Measurements from ENCODE around the gene GALNT6.

Gene GALNT6, protein sequence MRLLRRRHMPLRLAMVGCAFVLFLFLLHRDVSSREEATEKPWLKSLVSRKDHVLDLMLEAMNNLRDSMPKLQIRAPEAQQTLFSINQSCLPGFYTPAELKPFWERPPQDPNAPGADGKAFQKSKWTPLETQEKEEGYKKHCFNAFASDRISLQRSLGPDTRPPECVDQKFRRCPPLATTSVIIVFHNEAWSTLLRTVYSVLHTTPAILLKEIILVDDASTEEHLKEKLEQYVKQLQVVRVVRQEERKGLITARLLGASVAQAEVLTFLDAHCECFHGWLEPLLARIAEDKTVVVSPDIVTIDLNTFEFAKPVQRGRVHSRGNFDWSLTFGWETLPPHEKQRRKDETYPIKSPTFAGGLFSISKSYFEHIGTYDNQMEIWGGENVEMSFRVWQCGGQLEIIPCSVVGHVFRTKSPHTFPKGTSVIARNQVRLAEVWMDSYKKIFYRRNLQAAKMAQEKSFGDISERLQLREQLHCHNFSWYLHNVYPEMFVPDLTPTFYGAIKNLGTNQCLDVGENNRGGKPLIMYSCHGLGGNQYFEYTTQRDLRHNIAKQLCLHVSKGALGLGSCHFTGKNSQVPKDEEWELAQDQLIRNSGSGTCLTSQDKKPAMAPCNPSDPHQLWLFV

DNA sequence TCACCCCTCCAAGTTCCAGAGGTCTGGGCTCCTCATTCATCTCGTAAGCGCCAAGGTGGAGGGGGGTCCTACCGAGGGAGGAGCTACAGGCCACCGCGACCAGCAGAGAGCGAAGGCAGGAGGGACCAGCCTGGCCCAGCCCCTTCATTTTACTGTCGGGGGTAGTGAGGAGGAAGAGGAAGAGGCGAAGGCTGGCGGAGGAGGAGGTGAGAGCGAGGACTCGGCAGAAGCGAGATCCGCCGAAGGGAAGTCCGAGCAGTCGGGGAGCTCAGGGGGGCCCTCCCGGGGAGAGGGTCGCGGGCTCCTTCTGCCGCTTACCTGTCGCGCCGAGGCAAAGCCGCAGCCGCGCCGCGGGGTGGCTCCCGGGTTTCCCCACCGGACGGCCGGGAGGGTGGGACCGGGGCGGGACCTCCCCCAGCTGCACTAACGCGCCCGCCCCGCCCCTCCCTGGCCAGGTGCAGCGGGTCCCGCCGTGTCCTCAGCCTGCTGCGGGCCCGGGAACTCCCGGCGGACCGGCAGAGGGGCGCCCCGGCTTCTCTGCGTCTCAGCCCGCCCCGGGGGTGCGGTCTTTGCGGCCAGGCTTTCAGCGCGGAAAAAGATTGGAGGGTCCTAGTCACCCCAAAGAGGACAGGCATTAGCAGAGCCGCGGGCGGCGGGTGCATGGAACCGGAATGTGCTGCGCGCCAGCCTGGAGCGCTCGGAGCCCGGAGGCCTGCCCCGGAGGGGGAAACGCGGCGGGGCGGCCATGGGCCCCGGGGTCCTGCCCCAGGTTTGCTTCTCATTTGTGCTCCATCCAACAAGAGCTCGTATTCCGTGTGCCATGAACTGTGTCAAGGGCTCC is at the start of gene GALNT6:
Gene GALNT6 (minus strand): TSS at position 124 of the 841 bp plus-strand sequence. CDS start 11,625 bp downstream, outside the sequence.
- peak; percentile 79 for DNase-seq

DNA sequence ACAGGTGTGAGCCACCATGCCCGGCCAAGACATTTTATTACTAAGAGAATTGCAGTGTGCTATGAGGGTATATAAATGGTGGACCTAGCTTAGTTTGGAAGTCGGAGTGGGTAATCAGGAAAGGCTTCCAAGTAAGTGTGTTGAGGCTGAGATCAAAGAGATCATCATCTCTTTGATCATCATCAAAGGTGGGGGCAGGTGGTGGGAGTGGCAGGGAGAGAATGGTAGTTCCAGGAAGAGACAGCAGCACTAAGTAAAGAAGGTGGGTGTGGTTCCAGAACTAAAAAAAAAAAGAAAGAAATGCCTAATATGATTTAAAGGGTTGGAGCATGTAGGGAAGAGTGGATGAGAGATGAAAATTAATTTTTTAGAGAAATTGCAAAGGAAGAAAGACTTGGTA is 48.1 kb upstream of the GALNT6 start:
- DNase-seq = no peak

DNA sequence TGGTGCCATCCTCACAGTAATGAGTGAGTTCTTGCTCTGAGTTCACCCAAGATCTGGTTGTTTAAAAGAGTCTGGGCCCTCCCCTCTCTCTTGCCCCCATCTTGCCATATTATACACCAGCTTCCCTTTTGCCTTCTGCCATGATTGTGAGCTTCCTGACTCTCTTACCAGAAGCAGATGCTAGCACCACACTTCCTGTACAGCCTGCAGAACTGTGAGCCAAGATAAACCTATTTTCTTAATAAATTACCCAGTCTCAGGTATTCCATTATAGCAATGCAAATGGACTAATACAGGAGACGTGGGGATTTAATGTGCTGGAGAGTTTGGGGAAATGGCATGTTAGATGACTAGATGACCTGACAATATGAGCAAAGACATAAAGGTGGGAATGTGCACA is 46.2 kb upstream of the GALNT6 start:
- DNase-seq = no peak

DNA sequence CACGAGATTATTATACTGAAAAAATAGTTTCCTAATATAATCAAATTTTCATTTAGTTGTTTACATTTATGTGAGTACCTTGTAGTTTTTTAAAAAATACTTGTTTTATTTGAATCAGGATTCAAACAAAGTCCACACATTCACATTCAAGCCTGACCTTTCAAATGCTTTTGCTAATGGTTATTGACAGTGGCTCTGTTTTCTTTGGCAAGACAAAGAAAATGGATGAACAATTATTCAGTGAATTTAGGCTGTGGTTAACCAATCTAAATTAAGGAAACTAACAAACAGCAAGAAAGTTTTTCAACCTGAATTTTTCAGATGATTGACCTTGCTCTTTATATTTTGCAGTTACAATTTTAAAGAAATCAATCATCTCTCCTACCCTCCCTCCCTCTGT is 43.1 kb upstream of the GALNT6 start:
- no peak for DNase-seq

DNA sequence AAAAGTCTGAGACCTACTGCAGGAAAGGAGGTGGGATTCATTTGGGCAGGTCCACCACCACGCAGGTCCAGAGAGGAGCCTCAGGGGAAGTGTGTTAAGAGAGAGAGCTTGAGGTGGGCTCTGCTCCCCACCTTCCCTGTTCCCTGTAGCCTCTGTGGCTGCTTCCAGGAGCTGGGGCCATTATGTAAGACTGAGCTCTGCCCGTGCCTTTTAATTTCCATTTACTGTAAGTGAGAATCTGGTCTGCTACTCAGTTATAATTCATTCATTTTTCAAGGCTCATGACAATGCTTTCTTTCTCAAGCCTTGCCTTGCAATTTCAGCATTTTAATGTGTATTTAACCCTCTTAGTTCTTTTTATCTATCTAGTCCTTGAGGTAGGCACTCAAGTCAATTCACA is 41.7 kb upstream of the GALNT6 start:
- DNase-seq = no peak

DNA sequence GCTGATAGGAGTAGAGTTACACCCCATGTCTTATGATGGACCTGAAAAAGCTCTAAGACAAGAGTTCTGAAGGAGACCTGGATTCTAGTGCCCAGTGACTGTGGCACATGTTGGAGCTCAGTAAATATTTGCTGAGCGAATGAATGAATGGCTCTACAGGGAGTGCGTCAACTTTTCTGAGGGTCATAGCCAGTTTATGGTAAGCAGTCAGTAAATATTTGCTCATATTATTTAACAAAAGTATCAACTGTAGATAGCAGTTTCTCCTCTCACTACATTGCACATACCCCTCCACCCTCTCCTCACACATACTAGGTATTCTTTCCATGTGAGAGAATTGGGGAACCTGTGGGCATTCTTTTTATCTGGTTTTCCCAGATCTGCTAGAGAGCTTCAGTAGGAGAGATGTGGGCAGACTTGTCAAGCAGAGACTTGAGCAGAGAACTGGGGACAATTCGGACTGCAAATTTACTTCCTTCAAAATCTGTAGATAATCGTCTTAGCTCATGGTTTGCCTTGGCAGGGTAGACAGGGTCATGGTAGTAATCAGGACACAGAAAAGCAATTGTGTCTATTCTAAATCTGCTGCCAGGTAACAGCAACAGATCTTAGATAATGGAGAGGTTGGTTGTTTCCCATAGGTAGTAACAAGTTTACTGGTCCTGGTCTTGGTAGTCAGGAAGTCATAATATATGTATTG is 39.1 kb upstream of the GALNT6 start:
- no peak for DNase-seq

DNA sequence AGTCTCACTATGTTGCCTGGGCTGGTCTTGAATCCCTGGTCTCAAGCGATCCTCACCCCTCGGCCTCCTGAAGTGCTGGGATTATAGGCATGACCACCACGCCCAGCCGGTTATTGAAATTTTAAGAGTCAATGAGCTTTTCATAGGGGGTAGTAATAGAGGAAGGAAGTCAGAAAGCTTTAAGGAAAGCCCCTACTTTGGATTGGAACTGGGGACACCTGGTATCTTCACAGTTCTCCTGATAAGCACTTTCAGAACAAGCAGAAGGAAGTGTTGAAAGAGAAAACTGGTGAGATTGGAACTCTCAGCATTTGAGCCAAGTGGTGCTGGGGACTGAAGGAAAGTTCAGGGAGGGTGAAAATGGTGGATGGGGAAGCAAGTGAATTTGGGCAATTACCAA is 38.5 kb upstream of the GALNT6 start:
- no peak for DNase-seq

DNA sequence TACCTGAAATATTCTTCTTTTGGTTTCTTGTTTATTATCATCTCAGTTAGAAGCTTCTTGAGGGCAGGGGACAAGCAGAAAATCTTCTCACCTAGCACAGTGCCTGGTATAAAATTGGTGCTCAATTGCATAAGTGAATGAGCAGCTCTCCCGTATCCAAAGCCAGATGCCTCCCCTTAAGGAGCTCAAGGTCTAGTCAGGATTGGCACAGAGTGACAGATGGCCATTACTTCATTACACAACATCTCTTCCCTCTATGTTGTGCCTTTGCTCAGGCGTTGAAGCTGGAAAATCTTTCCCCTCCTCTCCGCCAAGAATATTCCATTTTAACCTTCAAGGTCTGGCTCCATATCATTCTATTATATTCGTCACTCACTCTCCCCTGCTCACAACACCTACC is 37.0 kb upstream of the GALNT6 start:
- no peak for DNase-seq

DNA sequence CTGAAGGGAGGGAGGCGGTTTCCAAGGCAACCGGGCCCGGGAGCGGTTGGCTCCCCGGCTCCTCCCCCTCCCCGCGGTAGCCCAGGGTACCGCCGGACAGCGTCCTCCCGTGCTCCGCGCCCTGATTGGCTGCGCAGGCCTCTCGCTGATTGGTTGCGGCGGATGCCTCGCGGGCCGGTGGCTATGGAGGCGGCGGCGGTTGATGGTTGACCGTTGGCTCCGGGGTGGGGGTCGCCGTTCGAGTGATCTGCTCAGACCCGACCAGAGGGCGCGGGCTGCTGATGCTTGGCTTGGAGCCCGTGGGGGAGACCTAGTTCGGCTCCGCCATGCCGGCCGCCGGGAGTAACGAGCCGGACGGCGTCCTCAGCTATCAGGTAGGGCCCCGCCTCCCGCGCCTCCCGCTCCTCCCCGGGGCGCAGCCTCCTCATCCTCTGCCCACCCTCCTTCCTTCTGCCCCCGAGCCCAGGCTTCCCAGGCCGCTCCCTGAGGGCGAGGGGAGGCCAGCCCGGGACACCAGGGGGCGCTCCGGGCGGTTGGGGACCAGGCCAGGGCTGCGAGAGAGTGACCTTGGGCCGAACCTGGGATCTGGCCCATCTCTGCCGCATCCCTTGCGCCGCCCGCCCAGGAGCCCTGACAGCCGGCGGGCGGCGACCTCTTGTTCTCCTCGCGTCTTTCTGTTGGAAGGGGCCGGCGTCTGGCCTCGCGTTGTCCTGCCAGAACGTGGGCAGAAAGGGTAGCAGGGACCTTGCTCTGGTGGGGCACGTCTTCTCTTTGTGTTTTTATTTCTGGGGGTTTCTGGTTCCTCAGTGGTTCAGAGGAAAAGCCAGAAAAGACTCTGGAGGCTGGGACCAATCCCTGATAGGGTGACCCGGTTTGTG is 33.7 kb upstream of the GALNT6 start, which contains the start of gene SLC4A8:
Gene SLC4A8 (plus strand): TSS at position 170 of the 878 bp plus-strand sequence. CDS start 157 bp downstream, at position 327.
- DNase-seq = peak; percentile 79

DNA sequence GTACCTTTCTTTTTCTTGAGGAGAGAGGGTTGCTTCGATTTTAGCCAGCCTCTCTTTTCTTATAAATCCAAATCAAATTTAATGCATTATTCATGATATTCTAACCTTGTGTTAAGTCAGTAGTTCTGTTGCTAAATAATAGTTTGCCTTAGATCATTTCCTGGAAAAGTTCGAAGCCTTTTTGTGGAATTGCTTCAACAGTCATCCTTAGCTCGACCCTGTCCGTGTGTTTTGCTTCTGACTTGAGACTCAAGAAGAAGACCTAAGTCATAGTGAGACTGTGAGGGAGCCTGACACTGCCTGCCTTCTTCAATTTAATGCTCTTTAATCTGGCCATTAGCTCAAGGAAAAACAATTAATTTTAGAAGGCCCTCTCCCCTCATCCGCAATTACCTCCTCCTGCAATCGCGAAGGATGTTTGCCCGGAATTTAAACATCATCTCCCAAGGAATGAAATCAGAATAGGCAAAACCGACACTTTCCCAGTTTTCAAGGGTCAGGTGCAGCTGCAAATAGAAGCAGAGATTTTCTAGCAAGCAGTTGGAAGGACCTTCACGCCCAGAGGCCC is 33.0 kb upstream of the GALNT6 start:
- no peak for DNase-seq

DNA sequence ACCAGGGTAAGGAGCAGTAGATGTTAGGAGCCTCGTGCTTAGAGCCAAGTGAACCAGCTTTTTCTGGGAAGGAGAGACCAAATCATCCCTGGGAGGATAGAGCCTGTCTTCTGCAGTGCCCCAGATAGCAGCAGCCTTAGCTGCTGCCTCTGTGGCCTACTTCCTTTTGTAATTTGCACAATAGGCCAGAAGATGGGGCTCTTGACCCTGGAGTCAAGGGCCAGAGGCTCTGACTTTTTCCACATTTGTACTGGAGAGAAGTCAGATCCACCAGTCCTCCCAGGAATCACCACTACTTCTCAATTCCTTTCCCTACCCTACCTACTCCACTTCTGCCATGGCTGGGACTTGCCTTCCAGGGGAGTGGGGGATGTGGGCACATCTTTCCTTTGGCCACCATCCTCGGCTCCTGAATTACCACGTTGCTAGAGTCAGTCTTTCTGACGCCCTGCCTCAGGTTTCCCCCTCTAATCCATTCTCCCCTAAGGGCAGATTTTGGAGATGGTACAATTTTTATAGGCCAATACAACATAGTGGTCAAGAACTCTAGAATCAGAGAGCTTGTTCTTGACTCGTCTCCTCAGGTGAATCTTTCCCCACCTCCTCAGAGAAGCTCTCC is 30.2 kb upstream of the GALNT6 start:
- peak; percentile 48 for DNase-seq

DNA sequence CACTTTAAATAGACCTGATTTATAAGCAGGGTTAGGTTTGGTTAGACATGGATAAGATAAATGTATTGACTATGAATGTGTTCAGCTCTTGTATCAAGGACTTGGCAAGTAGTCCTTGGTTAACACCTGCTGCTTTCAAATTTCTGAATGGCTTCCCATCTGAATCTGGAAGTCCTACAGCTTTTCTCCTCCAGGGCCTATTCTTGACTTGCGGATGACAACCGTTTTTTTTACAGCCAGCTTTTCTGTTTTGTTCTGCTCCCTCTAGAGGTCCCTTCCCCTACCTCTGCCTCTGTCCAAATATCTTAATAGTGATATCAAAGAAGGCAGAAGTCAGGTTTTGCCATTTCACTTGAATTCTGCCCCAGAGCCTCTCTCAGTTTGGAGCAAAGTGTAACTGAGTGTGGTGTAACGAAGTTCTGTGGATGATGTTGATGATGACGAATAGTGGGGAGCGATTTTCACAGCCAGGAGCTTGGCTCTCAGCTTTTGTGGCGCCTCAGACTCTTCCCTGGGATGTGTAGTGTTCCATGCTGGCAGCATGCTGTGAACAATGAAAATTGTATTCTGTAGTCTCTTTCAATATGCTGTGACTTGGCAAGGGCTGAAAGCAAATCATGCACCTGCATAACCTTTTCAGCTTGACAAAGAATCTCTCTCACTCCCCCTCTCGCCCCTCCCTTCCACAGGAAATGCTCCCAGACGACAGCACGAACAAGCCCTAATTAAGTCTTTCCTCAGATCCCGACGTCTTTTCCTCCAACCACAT is 28.4 kb upstream of the GALNT6 start:
- no peak for DNase-seq

DNA sequence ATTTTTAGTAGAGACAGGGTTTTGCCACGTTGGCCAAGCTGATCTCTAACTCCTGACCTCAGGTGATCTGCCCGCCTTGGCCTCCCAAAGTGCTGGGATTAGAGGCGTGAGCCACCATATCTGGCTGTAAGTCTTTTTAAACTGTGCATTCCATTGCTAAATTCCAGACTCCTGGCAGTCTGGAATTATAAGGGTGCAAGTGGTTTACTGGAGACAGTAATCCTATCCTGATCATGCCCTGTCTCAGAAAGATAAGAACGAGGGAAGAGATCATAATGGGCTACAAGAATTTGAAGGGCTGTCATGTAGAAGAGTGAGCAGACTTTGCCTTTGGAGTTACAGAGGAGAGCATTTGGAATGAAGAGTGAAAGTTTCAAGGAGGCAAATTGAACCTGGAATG is 26.6 kb upstream of the GALNT6 start:
- no peak for DNase-seq

DNA sequence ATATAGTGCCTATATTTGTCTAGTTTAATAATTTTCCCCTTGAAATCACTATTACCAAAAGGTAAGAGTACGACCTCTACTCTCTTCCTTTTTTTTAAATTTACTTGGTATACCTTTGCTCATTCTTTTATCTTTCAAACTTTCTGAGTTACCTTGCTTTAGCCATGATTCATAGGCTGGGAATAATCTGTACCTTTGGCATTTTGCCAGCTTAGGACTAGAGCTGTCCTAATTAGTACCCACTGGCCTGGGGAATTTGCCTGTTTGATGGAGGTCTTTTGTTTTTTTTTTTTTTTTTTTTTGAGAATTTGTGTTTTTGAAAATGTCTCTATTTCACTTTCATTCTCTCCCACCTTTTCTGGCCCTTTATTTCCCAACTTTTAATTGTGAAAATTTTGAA is 24.7 kb upstream of the GALNT6 start:
- DNase-seq = no peak

DNA sequence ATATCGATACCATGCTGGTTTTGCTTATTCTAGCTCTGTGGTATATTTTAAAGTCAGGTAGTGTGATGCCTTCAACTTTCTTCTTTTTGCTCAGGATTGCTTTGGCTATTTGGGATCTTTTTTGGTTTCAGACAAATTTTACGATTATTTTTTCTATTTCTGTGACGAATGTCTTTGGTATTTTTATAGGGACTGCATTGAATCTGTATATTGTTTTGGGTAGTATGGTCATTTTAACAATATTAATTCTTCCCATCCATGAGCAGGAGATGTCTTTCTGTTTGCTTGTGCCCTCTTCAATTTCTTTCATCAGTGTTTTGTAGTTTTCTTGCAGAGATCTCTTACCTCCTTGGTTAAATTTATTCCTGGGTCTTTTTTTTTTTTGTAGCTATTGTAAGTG is 22.6 kb upstream of the GALNT6 start:
- DNase-seq = no peak

DNA sequence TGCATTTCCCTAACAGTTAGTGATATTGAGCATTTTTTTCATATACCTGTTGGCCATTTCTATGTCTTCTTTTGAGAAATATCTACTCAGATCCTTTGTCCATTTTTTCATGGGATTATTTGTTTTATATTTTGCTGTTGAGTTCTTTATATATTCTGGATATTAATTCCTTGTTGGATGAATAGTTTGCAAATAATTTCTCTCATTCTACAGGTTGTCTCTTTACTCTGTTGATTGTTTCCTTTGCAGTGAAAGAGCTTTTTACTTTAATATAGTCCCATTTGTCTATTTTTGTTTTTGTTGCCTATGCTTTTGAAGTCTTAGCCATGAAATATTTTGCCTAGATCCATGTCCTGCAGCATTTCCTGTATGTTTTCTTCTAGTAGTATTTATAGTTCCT is 21.9 kb upstream of the GALNT6 start:
- DNase-seq = no peak

DNA sequence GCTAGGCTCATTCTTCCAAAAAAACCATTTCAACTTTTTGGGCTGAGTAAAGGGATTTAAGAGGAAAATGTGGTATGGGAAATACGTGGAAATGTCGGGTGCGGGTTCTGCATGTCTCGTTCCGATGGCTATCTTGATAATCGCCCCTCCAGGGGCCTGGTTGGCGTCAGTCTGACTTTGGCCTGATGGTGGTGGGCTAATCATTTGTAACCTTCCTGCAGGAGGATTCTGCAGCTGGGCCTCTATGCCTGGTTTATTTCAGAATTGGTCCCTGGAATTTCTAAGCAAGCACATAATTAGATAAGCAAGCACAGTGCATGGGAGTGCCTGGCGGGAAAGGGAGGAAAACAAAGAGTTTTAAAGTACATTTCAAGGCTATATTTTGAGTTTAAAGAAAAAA is 18.6 kb upstream of the GALNT6 start:
- no peak for DNase-seq

DNA sequence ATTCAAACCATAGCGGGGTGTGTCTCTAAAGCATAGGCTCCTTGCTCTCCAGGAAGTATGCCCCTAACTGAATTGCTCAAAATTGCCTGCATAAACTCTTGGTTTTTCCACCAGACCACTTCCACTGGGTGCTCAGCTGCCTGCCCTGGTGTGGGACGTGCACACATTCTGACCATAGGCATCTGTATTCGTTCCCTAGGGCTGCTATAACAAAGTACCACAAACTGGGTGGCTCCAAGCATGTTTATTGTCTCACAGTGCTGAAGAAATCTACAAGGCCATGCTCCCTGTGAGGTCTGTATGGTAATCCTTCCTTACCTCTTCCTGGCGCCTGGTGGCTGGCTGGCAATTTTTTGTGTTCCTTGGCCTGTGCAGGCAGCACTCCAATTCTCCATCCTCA is 16.4 kb upstream of the GALNT6 start:
- DNase-seq = no peak

DNA sequence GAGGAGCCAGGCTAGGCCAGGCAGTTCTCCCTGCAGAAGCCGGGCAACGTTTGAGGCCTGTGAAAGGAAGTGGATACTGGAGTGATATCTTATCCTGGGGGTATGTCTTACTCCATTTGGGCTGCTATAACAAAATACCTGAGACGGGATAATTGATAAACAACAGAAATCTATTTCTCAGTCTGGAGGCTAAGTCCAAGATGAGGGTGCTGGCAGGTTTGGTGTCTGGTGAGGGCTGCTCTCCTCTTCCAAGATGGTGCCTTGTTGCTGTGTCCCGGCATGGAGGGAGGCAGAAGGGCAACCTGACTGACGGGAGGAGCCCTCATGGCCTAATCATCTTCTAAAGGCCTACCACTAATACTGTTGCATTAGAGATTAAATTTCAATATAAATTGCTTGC is 15.7 kb upstream of the GALNT6 start:
- no peak for DNase-seq

DNA sequence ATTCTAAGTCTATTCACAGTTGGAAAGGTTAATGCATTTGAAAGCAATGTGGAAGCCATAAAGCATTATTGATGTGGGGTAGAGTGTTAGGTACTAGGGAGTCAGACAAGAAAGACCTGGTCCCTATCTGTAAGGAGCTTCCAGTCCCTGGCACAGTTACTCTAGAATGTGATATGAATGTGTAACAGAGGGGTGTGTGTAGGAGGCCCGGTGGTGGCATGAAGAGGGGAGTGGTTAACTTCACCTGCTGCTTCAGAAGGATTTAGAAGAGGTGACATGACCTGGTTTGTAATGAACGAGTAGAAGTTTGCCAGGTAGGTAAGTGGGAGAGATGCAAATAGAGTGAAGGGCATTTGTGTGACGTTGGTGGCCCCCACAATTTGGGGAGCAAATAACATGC is 15.1 kb upstream of the GALNT6 start:
- DNase-seq = no peak
